Measurements from ENCODE around the gene ZDHHC14.

GRCh38 chr6:157660414-157660813 is 279.4 kb downstream of the ZDHHC14 start:
- TF ChIP-seq SNAI2 (CRISPR knock-in tag; IDR thresholded peaks at IDR 0.05) (no peak), TOX (CRISPR knock-in tag; IDR thresholded peaks at IDR 0.05; ENCODE audit: borderline replicate concordance) (no peak), ARNTL (CRISPR knock-in tag; IDR thresholded peaks at IDR 0.05; ENCODE audit: borderline replicate concordance, low read depth) (no peak), GLIS3 (CRISPR knock-in tag; IDR thresholded peaks at IDR 0.05) (no peak), ZC3H10 (CRISPR knock-in tag; IDR thresholded peaks at IDR 0.05) (no peak), PPARA (CRISPR knock-in tag; IDR thresholded peaks at IDR 0.05; ENCODE audit: borderline replicate concordance) (no peak), ZFP3 (CRISPR knock-in tag; IDR thresholded peaks at IDR 0.05) (no peak), PATZ1 (CRISPR knock-in tag; IDR thresholded peaks at IDR 0.05; ENCODE audit: borderline replicate concordance) (no peak), OSR1 (CRISPR knock-in tag; IDR thresholded peaks at IDR 0.05) (no peak), TSHZ2 (CRISPR knock-in tag; IDR thresholded peaks at IDR 0.05) (no peak), ZNF8 (CRISPR knock-in tag; IDR thresholded peaks at IDR 0.05) (no peak)

Data from SK-N-SH treated with all-trans-retinoic acid at 6 μM for 48 hours (cell line).